HCT116 (cell line): ENCODE measurements around the gene LRFN2.

Experiments used
- ELF1 ChIP-seq: IDR thresholded peaks from 2 replicates; pipeline ENCODE4 v1.6.1; 2012; ENCODE audit warnings: low read depth, borderline replicate concordance
- EZH2 ChIP-seq: fragments of 200-600 bp; sonication (generic); IDR thresholded peaks from 2 replicates; pipeline ENCODE4 v1.6.1; 2017; ENCODE audit warnings: antibody characterized with exemption, mixed run types
- EZH2phosphoT487 ChIP-seq: fragments of 200-600 bp; IDR thresholded peaks from 2 replicates; pipeline ENCODE4 v1.6.1; 2018; ENCODE audit warnings: antibody characterized with exemption, borderline replicate concordance
- FOSL1 ChIP-seq: IDR thresholded peaks from 2 replicates; pipeline ENCODE4 v1.6.1; 2012; ENCODE audit warnings: low read depth
- JUND ChIP-seq: IDR thresholded peaks from 2 replicates; pipeline ENCODE4 v1.6.1; 2012
- POLR2A ChIP-seq: IDR thresholded peaks from 2 replicates; pipeline ENCODE4 v1.7.0; 2011; ENCODE audit warnings: borderline replicate concordance; ENCODE audit not compliant: insufficient read depth, insufficient read length; ENCODE audit errors: extremely low read depth
- POLR2AphosphoS5 ChIP-seq: IDR thresholded peaks from 2 replicates; pipeline ENCODE4 v1.6.1; 2011; ENCODE audit warnings: mild to moderate bottlenecking, low read depth, low read length, moderate library complexity
- RAD21 ChIP-seq: IDR thresholded peaks from 2 replicates; pipeline ENCODE4 v1.6.1; 2012; ENCODE audit warnings: low read depth, mild to moderate bottlenecking
- SP1 ChIP-seq: IDR thresholded peaks from 2 replicates; pipeline ENCODE4 v1.6.1; 2012; ENCODE audit warnings: low read depth
- TCF7L2 ChIP-seq: IDR thresholded peaks from 2 replicates; pipeline ENCODE4 v1.7.0; 2011; ENCODE audit warnings: borderline replicate concordance, inconsistent platforms; ENCODE audit not compliant: insufficient read depth, insufficient read length; ENCODE audit errors: extremely low read depth
- ZFX ChIP-seq: fragments of 450-650 bp; IDR thresholded peaks from 2 replicates; pipeline ENCODE4 v1.6.1; 2017
- ZNF274 ChIP-seq: fragments of 200-500 bp; sonication (Bioruptor generic); IDR thresholded peaks from 2 replicates; pipeline ENCODE4 v1.6.1; 2014; ENCODE audit warnings: mild to moderate bottlenecking, low read depth, low read length, inconsistent platforms
- TF ChIP-seq, protein P1 (sequence below), 3 experiments: fragments of 200-600 bp in 1 of 3; sonication (generic) in 1 of 3; IDR thresholded peaks in 2 of 3; conservative IDR thresholded peaks in 1 of 3; 2 replicates each; pipeline ENCODE4 v1.5.1; 2012 to 2017; ENCODE audit warnings: low read depth in 2 of 3, low read length in 2 of 3, antibody characterized with exemption in 1 of 3, borderline replicate concordance in 1 of 3, control low read depth in 1 of 3, mild to moderate bottlenecking in 1 of 3, mixed read lengths in 1 of 3, mixed run types in 1 of 3, moderate library complexity in 1 of 3; ENCODE audit not compliant: insufficient read depth in 1 of 3

DNA sequence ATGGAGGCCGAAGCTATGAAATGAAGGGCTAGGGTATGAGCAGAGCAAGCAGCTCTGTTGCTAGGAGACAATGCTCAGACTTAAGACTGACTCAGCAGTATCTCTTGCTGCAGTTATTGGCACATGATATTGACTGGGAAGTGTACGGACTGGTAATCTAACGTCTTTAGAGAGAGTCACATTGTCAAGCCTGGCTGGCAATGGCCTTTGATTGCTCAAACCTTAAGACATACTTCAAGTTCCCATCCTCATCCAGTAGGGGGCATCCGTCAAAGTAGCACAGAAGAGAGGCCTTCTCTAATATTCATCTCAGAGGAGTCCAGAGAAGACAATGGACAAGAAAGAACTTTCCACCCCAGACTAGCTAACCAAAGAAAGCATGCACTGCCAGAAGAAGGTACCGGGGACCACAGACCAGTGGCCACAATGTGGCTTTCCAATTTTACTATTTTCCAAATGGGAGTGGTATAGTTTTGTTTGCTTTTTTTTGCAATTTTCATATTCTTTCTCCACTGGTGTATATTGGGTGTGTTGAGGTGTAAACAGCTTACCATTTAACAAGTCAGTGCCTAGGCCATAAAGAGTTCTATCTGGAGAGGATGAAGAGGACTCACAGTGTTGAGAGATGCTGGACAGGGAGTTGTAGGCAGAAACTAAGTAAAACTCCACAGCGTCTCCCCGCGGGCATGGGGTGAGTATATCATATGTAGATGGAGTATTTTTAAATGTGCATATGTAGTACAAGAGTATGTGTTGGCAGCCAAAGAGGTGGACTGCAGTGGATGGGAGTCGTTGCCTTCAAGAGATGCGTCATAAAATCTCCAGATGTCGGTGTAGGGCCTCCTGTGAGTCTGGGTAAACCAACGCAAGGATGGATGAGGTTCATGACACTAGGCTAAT lies 36.7 kb downstream of the LRFN2 start:
- TF ChIP-seq SP1 (no peak), RAD21 (peak; percentile 50), POLR2A (no peak), EZH2 (no peak), ELF1 (no peak), JUND (no peak), TCF7L2 (no peak), ZNF274 (no peak), ZFX (no peak), EZH2phosphoT487 (no peak), POLR2AphosphoS5 (no peak), FOSL1 (no peak)
- TF ChIP-seq, protein P1, sequence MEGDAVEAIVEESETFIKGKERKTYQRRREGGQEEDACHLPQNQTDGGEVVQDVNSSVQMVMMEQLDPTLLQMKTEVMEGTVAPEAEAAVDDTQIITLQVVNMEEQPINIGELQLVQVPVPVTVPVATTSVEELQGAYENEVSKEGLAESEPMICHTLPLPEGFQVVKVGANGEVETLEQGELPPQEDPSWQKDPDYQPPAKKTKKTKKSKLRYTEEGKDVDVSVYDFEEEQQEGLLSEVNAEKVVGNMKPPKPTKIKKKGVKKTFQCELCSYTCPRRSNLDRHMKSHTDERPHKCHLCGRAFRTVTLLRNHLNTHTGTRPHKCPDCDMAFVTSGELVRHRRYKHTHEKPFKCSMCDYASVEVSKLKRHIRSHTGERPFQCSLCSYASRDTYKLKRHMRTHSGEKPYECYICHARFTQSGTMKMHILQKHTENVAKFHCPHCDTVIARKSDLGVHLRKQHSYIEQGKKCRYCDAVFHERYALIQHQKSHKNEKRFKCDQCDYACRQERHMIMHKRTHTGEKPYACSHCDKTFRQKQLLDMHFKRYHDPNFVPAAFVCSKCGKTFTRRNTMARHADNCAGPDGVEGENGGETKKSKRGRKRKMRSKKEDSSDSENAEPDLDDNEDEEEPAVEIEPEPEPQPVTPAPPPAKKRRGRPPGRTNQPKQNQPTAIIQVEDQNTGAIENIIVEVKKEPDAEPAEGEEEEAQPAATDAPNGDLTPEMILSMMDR (IDR thresholded peaks at IDR 0.05 in 2 of 3, conservative IDR thresholded peaks at IDR 0.05 in 1 of 3; ENCODE audit: borderline replicate concordance in 1 of 3, insufficient read depth in 1 of 3, low read depth in 2 of 3, low read length in 2 of 3) = peak; percentile 43 to 78 (median 71)
